ENCODE measurements around the gene SH3GL2.

The SH3GL2 gene

GRCh38 chr9:17578911-17579793 lies at the start of gene SH3GL2:
Gene SH3GL2, plus strand, starts transcription at chr9:17579066.
- DNase-seq: peak in 1 of 2 donors; percentile 15

DNA sequence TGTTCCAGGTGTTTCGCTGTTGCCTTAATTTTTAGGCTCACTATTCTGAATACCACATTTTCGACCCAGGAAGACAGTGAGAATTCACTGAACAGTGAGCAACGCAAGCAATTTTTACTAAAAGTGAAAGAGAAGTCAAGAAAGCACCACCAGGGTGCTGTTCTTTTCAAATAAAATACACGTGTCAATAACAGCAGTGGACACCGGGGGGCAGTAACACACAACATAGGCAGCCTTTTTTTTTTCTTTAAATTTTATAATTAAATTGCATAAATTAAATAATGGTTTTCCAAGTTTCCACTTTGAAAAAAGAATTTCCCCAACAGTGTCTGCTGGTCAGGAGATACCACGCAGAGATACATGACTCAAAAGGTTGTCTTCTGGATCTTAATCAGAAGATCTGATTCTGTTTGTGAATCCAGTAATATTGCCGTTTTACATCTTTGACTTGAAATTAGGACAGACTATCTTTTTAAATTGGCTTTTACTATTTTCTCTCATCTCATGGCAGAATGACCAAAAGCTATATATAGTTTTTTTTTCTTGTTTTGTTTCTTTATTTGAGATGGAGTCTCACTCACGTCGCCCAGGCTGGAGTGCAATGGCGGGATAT lies 47.1 kb upstream of the SH3GL2 start:
- peak; percentile 14 to 31 for DNase-seq

DNA sequence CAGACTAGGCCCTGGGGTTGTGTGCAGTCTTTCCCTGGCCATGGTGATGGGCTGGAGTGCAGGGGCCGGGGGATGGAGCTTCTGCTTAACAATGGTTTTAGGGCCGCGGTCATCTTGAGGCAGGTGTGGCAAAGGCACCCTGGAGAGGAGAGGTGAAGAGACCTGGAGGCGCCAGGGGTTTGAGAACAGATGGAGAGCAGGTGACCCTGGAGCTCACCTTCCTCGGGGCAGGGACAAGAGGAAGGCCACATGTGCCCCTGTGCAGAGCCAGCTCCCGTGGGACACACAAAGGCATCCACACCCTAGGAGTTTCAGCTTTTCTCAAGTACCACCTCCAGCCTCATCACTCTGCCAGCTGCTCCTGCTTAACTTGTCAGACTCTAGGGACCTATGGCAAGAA lies 46.4 kb upstream of the SH3GL2 start:
- no peak for DNase-seq

GRCh38 chr9:17535176-17535575 lies 43.7 kb upstream of the SH3GL2 start:
- DNase-seq: no peak

DNA sequence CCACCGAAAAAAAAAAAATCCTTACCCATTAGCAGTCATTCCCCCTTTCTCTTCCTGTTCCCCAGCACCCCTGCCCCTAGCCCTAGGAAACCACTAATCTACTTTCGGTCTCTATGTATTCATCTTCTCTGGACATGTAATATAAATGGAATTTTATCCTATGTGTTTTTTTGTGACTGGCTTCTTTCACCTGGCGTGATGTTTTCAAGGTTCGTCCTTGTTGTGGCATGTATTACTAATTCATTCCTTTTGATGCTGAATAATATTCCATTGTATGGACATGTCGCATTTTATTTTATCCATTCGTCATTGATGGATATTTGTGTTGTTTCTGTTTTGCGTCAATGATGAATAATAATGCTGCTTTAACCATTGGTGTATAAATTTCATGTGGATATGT lies 42.8 kb upstream of the SH3GL2 start:
- no peak for DNase-seq

GRCh38 chr9:17551023-17551422 lies 27.8 kb upstream of the SH3GL2 start:
- no peak for DNase-seq

DNA sequence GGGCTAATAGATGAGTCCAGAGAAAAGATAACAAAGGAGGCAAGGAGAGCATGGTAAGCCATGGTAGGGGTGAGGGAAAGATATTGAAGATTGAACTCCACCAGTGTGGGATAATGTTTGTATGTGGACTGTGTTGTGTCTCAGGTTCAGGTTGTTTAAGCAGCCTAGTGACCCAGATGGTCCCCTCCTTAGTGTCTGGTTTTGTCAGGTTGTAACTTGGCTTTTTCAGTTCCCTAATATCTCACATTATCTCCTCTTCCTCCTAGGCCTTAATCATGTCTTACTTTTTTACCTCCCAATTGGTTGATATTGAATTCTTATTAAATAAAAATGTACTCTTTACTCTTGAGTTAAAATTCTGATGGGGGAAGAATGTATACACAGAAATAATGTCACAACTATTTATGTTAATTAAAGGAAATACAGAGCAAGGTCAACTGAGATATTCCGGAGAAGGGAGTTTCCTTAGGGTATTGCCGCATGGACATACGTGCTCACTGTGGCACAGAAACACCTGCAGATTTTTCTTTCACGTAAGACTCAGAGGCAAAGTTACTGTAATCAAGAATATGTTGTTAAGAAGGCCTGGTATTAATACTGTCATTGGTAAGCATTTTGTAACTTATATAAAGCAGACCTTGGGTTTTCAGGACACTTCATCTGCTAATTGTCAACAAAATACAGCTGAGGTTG lies 23.4 kb upstream of the SH3GL2 start:
- no peak for DNase-seq

DNA sequence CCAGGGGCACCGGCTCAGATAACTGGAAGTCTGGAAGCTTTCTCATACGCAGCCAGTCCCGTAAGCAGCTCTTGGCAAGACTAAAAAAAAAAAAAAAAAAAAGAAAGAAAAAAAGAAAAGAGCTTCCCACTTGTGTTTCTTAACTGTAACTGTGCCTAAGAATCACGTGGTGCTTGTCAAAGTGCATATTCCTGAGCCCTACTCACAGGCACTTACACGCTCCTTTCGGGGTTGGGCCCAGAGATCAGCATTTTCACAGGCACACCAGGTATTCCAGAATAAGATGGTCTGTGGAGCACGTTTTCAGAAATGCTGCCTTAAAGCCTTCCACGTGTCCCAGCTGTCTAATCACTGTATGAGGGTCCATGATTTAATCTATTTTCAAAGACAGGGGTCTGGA lies 22.6 kb upstream of the SH3GL2 start:
- no peak for DNase-seq

DNA sequence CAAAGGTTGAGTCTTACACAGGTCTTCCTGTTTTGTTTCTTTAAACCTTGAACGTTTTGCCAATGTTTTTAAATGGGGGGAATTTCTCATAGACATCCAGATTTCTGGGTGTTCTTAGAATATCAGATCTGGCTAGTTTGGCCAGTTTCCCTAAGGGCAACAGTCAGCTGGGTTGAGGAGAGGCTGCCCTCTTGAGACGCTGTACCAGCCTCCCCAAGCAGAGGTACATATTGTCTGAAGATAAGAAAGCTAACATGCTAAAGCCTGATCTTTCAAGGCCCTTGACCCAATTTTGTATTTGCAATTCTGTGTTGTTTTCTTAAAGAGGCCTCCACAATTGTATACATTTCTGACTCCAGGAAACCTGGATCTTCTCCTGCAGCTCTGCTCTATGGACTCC lies 21.9 kb upstream of the SH3GL2 start:
- DNase-seq: no peak

GRCh38 chr9:17571825-17572224 lies 7.0 kb upstream of the SH3GL2 start:
- no peak for DNase-seq

GRCh38 chr9:17574342-17574741 lies 4.5 kb upstream of the SH3GL2 start:
- no peak for DNase-seq

GRCh38 chr9:17578577-17578910 lies 322 bp upstream of the SH3GL2 start:
- DNase-seq: no peak

GRCh38 chr9:17580119-17580518 lies 1.3 kb downstream of the SH3GL2 start:
- DNase-seq: no peak

- no peak for DNase-seq
These were observed 8.2 kb downstream of the SH3GL2 start for GRCh38 chr9:17587113-17587512.

- no peak for DNase-seq
These were observed 9.5 kb downstream of the SH3GL2 start for GRCh38 chr9:17588395-17588794.

- no peak for DNase-seq
These were observed 10.1 kb downstream of the SH3GL2 start for GRCh38 chr9:17588941-17589340.

DNA sequence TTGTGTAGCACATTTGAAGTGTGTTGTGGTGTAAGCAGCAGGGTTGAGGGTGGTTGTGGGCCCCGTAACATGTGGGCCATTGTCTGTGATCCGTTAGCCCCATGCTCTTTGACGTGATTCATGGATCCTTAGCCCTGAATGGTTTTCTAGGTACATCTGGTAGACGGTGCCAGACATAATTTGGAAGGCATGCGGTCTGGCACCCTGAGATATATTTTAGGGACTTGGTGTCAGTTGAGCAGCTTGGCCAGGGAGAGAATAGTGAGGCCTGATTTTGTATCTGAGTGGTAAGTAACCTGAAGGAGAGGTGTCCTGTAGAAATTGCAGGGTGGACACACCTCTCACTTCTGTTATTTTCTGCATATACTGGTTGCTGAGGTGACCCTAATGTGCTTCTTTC lies 10.9 kb downstream of the SH3GL2 start:
- no peak for DNase-seq

- DNase-seq: no peak
These were observed 16.1 kb downstream of the SH3GL2 start for GRCh38 chr9:17594961-17595360.

GRCh38 chr9:17597977-17598376 lies 19.1 kb downstream of the SH3GL2 start:
- no peak for DNase-seq

DNA sequence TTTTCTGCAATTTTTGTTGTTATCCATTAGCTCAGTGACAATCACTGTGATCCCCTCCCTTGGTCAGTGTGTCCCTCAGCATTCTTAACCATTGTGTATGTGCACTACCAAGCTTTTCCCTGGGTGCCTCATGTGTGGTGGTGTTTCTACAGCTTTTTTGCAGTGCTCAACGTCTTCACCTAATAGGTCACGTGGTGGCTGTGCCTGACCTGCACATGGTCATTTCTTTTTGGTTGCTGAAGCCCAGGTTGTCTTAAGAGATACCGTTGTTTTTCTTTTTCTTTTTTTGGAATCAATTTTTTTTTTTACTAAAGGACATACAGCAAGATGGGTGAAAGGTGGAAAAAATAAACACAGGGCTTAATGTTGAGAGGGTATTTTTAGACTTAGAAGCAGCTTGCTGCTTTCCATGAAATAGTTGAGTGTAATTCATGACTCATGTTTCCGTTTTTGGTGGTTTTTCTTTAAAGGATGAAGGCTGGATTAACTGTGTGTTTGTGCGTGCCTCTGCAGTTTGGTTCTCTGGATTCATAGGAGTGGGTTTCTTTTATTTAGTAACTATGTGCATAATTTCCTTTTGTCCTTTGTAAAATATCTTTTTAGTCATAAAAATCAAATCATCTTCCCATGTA lies 22.2 kb downstream of the SH3GL2 start:
- DNase-seq: no peak

- no peak for DNase-seq
These were observed 25.7 kb downstream of the SH3GL2 start for GRCh38 chr9:17604556-17604955.

DNA sequence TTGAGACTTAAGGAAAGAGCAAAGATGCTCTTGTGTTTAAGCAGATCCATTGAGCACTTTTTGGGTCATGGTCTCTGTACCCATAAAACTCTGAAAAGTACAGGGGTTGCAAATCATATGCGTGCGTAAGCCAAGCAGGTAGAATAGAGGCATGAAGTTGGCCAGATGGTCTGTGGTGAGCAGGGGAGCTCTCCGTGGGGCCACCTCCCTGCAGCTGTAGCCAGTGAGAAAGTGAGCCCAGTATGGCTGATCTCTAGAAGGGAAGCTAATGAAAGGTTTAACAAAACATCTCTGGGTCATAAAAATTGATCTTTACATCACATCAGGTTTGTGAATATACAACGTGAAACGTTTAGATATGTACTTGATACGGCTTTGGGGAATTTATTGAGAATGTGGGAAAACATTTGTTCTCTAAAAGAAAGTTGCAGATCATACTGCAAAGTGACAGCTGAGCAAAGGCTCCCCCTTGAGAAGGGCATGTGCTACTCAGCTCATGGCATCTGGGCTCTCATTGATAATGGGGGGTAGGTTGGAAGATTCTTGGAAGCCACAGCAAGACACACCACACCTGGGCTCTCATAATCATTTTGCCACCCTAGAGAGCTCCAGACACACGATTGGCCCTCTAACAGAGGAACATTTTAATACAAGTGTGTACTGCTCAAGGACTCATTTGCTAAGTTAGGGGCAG lies 30.6 kb downstream of the SH3GL2 start:
- DNase-seq: no peak

DNA sequence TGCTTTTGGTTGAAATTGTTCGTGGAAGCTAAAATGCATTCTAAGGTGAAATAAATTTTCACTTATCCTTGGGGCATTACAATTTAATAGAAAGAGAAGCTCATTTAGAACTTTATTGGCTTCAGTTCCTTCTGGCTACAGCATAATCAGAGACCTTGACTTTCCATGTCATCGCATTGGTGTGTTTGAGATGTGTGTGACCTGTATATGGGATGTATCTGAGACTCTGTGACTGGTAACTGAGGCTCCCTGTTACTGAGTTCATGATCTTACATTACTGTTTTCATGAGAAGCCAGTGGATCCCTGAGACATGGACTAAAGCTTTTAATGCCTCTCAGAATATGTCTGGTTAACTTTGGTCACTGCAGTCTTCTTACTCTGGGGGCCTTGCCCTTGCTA lies 32.5 kb downstream of the SH3GL2 start:
- no peak for DNase-seq

All from hippocampal formation (tissue), 2 donors.